Measurements from ENCODE around the gene GRM7.

Gene GRM7

DNA sequence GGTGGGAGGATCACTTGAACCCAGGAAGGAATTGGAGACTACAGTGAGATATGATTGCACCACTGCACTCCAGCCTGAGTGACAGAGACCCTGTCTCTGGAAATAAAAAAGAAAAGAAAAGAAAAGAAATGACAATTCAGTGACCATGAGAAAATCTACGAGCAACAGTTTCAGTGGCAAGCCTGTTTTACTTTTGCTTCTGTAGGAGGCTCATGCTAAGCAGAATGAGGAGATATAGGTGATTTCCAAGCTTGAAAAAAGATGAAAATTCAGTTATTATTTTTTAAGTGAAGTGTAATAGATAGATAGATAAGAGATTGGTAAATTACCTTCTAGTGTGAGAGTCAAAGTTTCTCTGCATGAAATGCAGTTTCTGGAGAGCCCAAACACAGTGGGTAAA lies 651.1 kb downstream of the GRM7 start:
- Histone ChIP-seq H3K4me3 (ENCODE audit: low read depth, low read length) (no peak overlapping the region), H3K9me3 (no peaks in the 10 kb centered on the region), H3K4me1 (no peaks in the 10 kb centered on the region), H3K27me3 (no peaks in the 10 kb centered on the region), H3K36me3 (no peaks in the 10 kb centered on the region)
- TF ChIP-seq, protein P1, sequence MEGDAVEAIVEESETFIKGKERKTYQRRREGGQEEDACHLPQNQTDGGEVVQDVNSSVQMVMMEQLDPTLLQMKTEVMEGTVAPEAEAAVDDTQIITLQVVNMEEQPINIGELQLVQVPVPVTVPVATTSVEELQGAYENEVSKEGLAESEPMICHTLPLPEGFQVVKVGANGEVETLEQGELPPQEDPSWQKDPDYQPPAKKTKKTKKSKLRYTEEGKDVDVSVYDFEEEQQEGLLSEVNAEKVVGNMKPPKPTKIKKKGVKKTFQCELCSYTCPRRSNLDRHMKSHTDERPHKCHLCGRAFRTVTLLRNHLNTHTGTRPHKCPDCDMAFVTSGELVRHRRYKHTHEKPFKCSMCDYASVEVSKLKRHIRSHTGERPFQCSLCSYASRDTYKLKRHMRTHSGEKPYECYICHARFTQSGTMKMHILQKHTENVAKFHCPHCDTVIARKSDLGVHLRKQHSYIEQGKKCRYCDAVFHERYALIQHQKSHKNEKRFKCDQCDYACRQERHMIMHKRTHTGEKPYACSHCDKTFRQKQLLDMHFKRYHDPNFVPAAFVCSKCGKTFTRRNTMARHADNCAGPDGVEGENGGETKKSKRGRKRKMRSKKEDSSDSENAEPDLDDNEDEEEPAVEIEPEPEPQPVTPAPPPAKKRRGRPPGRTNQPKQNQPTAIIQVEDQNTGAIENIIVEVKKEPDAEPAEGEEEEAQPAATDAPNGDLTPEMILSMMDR (IDR thresholded peaks at IDR 0.05; ENCODE audit: low read depth, low read length): no peak
- no peak for DNase-seq

DNA sequence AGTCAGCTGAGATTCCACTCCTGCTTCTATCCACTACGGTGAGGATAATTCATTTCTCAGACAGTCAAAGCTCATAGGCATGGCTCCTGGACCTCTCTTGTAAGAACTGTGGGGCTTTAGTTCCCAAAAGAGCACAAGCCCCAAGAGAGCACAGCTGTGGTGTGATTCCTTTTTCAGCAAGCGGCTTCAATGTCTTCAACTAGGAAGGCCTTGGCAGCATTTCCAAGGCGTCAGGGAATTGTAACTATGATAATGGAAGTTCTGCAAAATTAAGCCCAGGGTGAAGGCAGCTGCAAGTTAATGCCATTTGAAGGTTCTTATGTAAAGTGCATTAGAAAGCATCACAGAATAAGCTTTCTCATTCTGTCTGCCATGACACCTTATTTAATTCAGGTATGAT lies 657.1 kb downstream of the GRM7 start:
- Histone ChIP-seq H3K4me3 (ENCODE audit: low read depth, low read length) (no peak overlapping the region), H3K27me3 (no peaks in the 10 kb centered on the region), H3K4me1 (no peaks in the 10 kb centered on the region), H3K9me3 (no peaks in the 10 kb centered on the region), H3K36me3 (no peaks in the 10 kb centered on the region)
- no peak for DNase-seq
- TF ChIP-seq, protein P1 (IDR thresholded peaks at IDR 0.05; ENCODE audit: low read depth, low read length): no peak

DNA sequence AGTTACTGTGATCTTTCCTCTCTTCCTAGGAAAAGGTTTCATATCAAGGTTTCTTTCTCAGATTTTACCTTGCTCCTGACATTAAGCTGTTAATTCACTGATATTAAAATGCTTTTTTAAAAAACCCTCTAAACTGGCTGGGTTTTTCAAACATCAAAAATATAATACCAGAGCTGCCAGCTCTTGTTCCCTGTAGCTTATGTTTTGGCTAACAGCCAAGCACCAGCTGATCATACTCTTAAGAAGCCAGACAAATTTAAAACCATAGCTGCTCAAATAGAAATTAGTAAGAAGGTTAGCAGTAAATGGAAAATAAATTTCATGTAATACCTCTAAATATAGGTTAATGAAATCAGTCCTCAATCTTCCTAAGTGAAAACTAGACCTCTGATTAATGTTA lies 657.5 kb downstream of the GRM7 start:
- H3K9me3 ChIP-seq: no peaks in the 10 kb centered on the region
- no peak overlapping the region for H3K4me3 ChIP-seq (ENCODE audit: low read depth, low read length)
- H3K4me1 ChIP-seq: no peaks in the 10 kb centered on the region
- H3K36me3 ChIP-seq: no peaks in the 10 kb centered on the region
- TF ChIP-seq, protein P1 (IDR thresholded peaks at IDR 0.05; ENCODE audit: low read depth, low read length): no peak
- H3K27me3 ChIP-seq: no peaks in the 10 kb centered on the region
- peak; percentile 6 for DNase-seq

DNA sequence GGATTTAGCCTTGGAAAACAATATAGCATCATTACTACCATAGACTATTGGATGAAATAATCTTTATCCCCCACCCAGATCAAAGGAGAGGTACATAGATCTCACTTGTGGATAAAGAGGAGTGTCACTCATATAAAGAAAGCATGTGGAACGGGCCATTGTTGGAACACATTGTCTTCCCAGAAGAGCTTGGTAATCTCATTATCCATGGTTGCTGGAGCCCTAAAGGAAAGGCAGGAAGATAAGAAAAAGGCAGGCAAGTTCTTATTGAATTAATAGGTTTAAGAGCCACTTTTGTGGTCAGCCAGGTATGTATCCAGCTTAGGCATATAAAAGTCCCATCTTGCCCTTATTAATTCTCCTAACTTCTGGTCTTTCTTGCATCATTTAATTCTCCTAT lies 659.1 kb downstream of the GRM7 start:
- no peaks in the 10 kb centered on the region for H3K27me3 ChIP-seq
- H3K4me1 ChIP-seq: no peaks in the 10 kb centered on the region
- no peaks in the 10 kb centered on the region for H3K36me3 ChIP-seq
- H3K4me3 ChIP-seq (ENCODE audit: low read depth, low read length): no peak overlapping the region
- TF ChIP-seq, protein P1 (IDR thresholded peaks at IDR 0.05; ENCODE audit: low read depth, low read length): no peak
- H3K9me3 ChIP-seq: no peaks in the 10 kb centered on the region
- no peak for DNase-seq

DNA sequence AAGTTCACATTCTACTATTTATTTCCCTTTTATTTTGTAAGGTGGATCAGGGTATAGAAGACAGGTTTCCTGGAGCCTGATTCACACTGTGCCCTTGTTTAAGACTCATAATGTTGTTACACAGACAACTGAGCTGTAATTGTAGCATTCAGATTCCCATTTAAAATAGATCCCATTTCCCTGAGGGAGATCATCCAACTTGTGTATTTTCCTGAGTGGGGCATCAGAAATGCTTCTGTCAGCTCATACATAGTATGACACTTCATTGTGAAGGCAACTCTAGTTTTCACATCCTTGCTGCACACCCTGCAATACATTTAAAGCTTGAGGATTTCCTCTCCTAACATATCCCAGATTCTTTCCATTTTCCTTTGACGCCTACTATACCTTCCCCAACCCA lies 659.7 kb downstream of the GRM7 start:
- no peaks in the 10 kb centered on the region for H3K9me3 ChIP-seq
- no peaks in the 10 kb centered on the region for H3K27me3 ChIP-seq
- TF ChIP-seq, protein P1 (IDR thresholded peaks at IDR 0.05; ENCODE audit: low read depth, low read length): no peak
- no peaks in the 10 kb centered on the region for H3K4me1 ChIP-seq
- H3K36me3 ChIP-seq: no peaks in the 10 kb centered on the region
- no peak for DNase-seq
- no peak overlapping the region for H3K4me3 ChIP-seq (ENCODE audit: low read depth, low read length)

DNA sequence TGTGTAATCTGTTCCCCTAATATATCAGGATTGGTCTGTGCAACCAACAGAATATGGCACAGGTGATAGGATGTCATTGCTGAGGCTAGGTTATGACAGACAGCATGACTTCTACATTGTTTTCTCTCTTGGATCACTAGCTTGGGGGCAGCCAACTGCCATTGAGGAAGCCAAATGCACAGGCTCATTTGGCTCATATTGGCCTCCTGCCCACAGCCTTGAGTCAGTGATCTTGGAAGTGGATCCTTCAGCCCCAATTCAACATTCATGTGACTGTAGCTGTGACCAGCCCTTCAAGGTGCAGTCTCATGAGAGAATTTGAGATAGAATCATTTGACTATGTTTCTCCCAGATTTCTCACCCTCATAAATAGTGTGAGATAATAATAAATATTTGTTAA lies 675.6 kb downstream of the GRM7 start:
- no peak overlapping the region for H3K4me3 ChIP-seq (ENCODE audit: low read depth, low read length)
- no peak for DNase-seq
- H3K36me3 ChIP-seq: no peaks in the 10 kb centered on the region
- H3K27me3 ChIP-seq: no peaks in the 10 kb centered on the region
- H3K9me3 ChIP-seq: no peaks in the 10 kb centered on the region
- no peaks in the 10 kb centered on the region for H3K4me1 ChIP-seq
- TF ChIP-seq, protein P1 (IDR thresholded peaks at IDR 0.05; ENCODE audit: low read depth, low read length): no peak
